GM12874 (cell line): ENCODE data around the gene GPC3.

Experiments used
- TF ChIP-seq, protein P1 (sequence below): IDR thresholded peaks from 2 replicates; pipeline ENCODE4 v1.5.1; 2011; ENCODE audit warnings: low read depth, mild to moderate bottlenecking, control low read depth, low read length, moderate library complexity; ENCODE audit not compliant: insufficient read depth

GPC3 gene

DNA sequence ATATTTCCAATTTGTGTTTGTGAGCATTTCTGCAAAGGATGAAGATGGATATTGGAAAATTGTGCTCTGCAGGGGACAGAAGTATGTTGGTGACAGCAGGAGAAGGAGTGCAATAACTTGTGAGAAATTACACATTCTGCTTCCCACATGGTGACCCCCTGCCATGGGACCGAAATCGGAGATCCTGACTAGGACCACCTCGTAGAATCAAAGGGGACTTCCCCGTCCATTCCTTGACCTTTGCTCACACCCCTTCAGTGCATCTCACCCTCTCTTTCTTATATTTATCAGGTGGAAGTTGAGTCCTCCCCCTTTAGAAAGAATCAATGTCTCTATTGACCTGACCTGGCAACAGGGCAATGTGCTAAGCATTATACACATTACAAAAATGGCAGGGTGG, 451.2 kb downstream of the GPC3 start:
- TF ChIP-seq, protein P1, sequence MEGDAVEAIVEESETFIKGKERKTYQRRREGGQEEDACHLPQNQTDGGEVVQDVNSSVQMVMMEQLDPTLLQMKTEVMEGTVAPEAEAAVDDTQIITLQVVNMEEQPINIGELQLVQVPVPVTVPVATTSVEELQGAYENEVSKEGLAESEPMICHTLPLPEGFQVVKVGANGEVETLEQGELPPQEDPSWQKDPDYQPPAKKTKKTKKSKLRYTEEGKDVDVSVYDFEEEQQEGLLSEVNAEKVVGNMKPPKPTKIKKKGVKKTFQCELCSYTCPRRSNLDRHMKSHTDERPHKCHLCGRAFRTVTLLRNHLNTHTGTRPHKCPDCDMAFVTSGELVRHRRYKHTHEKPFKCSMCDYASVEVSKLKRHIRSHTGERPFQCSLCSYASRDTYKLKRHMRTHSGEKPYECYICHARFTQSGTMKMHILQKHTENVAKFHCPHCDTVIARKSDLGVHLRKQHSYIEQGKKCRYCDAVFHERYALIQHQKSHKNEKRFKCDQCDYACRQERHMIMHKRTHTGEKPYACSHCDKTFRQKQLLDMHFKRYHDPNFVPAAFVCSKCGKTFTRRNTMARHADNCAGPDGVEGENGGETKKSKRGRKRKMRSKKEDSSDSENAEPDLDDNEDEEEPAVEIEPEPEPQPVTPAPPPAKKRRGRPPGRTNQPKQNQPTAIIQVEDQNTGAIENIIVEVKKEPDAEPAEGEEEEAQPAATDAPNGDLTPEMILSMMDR, result no peak

DNA sequence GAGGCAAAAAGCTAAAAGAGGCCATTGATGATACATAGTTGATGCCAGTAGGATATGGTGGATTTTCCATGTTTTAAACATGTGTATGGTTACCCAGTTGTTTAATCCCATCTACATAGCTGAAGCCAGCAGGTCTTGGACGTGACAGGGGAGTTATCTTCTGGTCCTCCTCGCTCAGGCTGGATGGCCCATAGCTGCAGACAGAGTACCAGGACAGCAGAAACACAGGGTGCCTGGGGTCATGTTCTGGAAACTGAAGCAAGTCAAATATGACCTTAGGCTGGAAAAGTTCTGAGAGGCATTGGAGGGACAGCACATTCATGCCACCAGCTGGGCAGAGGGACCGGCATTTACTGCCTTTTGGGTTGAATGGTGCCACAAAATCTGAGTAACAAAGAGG, 452.1 kb downstream of the GPC3 start:
- TF ChIP-seq, protein P1, result no peak

DNA sequence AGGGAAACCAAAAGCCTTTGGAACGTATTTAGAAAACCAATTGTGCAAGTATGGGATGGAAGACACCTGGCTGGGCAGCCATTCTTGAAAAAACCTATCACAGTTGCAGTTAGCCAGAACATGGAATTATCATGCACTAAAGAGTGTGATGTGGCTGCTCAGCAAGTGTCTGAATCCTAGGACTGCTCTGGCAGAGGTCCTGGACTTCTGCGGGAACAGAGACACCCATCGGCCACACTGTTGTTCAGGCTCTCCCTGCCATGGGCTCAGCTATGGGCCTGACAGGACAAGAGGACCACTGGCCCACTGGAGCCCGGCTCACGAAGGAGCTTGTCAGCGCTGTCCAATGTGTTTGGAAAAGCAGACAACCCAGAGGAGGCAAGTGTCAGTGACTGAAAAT, 454.4 kb downstream of the GPC3 start:
- TF ChIP-seq, protein P1, result no peak

DNA sequence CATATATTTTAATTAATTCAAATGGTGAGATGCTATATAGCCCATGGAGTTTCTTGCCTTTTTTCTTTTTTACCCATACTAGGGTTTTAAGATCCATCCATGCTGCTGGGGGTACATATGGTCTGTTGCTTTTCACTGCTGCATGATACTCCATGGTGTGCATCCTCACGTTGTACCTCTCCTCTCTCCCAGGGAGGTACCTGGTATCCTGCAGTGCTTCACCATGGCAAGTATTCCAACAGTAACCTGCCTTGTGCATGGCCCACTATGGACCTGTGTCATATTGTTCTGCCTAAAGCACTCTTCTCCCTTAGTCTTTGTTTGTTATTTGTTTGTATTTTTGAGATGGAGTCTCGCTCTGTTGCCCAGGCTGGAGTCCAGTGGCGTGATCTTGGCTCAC, 455.8 kb downstream of the GPC3 start:
- TF ChIP-seq, protein P1, result no peak

DNA sequence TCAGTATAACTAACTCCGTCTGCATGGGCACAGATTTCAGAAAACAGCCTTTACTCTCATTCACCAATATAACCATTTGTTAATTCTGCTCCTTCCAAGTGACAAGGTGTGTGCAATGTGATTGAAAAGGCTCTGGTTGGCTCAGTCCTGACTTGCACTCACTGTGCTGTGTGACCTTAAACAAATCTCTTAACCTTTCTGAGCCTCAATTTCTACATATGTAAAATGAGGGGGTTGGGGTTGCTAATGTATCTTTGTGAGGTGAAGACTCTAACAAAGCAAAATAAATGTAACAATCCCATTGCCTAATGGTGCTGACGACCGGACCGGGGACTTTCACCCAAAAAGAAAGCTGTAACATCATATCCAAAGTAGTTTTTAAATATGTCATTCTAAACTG, 457.6 kb downstream of the GPC3 start:
- TF ChIP-seq, protein P1, result no peak

DNA sequence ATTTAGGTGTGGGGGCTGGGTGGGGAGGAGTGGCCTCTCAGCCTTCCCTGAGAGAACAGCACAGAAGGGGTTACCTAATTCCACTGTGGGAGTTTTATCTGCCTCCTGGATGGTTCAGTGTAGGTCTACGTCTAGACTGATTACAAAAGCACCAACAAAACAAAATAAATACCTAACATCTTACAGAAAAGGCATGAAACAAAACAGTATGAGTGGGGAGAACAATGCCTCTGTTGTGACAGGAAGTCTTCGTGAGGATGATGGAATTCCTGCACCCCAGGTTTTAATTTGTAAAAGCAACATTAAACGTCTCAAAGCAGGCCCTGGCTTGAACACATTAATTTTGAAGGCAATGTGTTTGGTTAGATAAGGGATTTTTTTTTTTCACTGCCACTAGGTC, 458.0 kb downstream of the GPC3 start:
- TF ChIP-seq, protein P1, result no peak

DNA sequence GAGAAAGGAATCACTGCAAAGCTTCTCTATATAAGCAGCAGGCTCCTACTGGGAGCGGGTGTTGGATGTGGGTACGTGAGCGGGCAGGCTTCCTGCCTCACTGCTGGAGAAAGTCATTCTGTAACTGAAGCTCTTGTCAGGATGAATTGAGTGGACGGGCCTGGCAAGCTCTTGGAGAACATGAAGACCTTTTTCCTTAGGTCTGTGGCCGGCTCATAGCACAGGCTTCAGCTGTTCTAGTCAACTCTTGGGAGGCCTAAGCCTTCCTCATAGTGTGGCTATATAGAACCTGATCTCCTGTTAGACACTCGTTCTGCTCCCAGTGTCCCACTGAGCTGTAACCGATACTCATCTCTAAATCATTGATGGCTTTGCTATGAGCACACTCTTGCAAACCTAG, 461.9 kb downstream of the GPC3 start:
- TF ChIP-seq, protein P1, result no peak

DNA sequence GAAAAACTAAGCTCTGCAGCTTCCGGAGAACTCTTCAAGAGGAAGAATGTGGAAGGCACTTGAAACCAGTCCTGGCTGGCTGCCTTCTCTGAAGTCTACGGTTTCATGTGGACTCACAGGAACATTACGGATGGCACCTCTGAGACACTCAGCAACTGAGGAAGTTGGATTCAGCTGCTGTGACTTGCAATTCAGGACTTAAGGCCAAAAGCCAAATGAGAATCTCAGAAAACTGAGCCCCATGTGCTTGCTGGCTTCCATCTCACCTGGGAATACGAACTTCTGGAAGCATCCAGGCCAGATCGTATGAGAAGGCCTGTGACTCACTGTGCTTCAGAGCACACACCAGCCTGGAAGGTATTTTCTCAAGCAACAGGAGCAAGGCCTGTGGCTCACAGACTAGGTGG, 462.3 kb downstream of the GPC3 start:
- TF ChIP-seq, protein P1, result no peak
